Activated T-cell treated with anti-CD3 and anti-CD28 coated beads, Interleukin-2, amount 50 U/mL, for 1 hour (primary cell): Measurements from ENCODE around the gene KRT2.

Source experiments
- DNase-seq: peaks from one replicate; pipeline ENCODE4 v3.0.0-alpha.2; 2020

KRT2 gene

GRCh38 chr12:52662918-52663229 lies 10.9 kb upstream of the KRT2 start:
- no peak for DNase-seq

DNA sequence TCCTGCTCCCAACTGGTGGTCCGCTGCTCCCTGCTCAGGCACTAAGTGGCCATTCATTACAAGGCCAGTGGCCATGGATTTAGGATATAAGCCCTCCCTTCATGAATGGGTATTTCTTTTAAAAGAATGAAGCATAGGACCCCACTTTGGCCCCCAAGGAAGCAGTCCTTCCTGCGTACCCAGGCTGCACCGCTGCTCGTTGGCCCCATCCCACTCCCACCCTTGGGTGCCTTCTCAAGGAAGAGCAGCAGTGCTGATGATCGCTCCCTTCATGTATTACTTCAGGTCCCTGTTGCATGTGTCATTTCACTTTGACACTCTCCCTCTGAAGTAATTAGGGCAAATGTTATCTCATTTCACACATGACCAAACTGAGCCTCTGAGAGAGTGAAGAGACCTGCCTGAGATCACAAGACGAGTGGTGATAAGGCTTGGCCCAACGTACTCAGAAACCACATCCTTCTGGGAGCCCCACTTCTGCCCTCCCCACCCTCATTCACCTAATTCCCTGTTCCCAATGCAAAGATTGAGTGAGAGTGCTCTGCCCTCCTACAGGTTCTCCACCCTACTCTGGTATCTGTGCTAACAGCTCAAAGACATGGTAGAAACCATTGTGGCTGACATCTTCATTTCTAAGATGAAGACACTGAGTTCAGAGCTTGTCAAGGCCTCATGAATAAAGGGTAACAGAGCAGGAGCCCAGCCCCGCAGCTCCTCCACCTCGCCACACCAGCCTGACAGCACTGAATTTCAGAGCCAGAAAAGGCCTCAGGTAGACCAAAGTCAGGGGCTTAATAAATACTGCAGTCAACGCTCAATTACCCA lies 10.3 kb upstream of the KRT2 start:
- DNase-seq, result no peak

DNA sequence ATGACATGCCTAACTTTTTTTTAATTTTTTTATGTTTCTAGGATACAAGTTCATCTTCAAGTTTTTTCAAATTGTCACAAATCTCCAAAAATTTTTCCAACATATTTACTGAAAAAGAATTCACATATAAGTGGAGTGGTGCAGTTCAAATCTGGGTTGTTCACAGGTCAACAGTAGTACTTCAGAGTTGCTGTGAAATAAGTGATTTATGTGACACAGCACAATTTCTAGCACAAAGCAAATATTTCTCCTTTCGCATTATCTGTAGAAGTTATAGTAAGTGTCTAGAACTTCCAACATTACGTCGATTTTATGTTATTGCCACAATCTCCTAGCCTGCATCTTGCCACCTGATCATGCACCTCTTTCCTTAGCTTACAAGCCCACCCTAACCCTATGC lies 9.7 kb upstream of the KRT2 start:
- DNase-seq, result no peak

- DNase-seq, result no peak
Observed at GRCh38 chr12:52660934-52661499, 9.0 kb upstream of the KRT2 start.

- no peak for DNase-seq
Observed at GRCh38 chr12:52659951-52660350, 7.9 kb upstream of the KRT2 start.

DNA sequence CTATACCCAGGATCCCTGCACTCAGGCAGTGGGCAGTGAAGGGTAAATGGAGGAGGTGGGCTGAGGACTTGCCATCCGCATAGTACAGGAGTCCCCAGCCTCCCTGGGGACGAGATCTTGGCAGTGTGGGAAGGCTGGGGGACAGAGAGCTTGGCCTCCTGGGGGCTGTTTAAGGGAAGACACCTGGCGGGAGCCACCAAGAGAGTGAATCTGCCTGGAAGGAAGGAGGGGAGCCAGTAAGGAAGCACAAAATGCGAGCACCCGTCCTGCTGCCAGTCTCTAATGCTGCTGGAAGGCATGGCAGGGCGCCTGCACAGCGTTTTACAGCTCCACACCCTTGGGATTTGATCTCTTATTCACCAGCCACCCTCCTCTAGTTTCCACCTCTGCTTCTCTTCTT lies 7.4 kb upstream of the KRT2 start:
- DNase-seq, result no peak

DNA sequence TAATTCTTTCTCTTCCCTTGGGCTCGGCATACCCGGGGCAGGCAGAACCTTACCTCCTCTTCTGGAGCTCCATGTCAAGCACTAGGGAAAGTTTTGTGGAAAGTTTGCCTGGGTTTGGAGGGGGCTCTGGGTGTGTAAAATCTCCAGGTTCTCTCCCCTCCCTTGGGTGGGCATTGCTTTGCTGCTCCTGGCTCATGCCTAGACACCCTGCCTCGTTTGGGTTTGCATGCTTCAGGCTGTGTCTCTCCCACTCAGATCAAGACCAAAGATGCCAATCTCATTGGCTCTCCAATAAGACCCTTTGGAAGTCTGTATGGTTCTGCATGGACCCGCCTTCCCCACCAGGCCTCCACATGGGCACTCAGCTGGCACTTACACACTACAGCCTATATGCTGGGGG lies 6.2 kb upstream of the KRT2 start:
- no peak for DNase-seq

- DNase-seq, result no peak
Observed at GRCh38 chr12:52657250-52657902, 5.4 kb upstream of the KRT2 start.

- no peak for DNase-seq
Observed at GRCh38 chr12:52656616-52657015, 4.6 kb upstream of the KRT2 start.

GRCh38 chr12:52655720-52656124 lies 3.7 kb upstream of the KRT2 start:
- DNase-seq, result no peak

DNA sequence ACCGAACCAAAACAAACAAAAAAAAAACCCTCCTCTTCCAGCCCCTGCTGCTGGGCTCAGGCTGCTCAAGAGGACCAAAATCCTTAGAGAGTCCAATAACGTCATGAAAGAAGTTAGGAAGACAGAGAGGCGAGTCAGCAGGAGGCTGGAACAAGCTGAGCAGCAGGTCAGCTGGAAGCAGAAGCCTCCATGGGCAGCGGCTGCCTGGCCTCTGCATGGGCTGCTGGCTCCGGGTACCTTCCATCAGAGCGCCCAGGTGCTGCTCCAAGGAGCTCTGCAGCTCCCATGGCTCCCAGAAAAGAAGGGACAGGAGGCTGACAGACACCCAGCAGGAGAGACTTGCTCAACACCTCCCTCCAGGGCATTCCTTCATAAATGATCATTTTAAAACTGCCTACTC lies 3.2 kb upstream of the KRT2 start:
- no peak for DNase-seq

DNA sequence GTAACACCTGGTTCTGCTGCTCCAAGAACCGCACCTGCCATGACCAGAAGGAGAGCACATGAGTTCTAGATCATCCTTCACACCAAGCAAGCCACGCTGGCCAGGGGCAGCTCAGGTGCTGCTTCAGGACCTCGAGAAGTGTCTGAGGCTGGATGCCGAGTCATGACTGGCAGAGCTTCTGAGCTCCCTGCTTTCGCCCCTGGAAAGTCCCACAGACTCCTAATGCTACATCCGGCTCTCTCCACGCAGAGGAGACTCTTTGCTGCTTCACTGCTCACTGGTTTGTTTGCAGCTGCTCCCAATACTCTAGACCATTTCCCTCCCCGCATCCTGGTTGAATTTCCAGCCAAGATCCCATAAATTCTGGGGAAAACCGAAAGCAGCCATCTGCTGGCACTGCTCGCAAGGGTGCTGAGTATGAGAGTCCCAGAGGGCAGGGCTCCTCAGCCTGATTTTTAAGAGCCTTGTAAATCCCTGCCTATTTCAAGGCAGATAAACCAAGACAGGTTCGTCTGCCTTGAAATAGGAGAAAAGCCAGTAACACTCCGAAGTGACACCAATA lies 1.4 kb downstream of the KRT2 start:
- DNase-seq, result no peak

DNA sequence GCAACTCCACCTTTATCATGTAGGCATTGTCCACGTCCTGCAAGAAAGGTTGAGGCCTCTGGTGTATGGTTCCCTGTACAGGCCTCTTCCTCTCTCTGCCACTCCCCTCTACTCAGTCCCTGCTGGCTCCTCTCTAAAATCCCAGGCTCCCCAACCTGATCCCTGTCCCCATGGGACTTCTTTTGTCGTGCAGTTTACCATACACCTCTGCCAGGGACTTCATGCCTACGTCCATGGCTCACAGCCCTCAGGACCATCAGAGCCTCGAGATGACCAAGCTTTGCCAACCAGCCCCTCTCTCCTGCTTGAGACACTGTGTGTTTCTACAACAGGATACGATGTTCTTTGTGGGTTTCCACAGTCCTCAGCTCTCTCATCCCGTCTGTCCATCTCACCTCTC lies 2.9 kb downstream of the KRT2 start:
- DNase-seq, result no peak

DNA sequence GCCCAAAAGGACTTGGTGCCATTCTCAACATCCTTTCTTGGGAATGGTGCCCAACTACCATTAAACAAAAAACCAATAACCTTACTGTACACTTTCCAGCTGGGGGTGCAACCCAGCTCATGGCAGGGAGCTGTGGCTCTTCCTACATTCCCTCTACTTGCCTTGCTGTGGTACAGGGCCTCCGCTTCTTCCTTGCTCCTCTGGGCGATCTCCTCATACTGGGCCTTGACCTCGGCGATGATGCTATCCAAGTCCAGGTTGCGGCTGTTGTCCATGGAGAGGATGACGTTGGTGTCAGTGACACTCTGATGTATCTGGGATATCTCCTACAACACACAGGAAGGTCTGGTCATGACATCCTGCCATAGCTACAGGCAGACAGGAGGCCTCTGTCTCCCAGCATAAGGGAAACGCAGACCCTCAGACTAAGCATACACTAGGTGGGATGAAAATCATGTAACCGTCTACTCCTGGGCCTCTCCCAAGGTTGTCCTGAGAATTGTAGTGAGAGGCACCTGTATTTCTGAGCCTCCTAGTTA lies 3.9 kb downstream of the KRT2 start:
- no peak for DNase-seq

GRCh38 chr12:52647601-52648000 lies 4.4 kb downstream of the KRT2 start:
- DNase-seq, result no peak

- DNase-seq, result no peak
Observed at GRCh38 chr12:52646613-52647012, 5.4 kb downstream of the KRT2 start.

DNA sequence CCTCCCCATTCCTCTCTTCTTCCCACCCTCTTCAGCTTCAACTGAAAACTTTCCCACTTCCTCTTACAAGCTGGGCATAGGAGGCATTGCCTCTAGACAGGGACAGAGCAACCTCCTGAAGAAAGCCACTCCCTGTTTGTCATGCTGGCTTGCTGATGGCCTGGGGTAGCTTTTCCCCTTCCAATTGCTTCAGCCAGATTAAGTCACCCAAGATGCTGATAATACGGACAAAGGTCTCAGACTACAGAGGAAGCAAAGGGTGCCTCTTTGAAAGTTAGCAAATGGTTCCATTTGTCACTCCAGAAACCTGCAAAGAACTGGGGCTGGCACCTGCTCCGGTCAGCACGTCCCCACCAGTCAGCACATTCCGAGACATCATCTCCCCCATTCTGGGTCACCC lies 6.0 kb downstream of the KRT2 start:
- no peak for DNase-seq

GRCh38 chr12:52645120-52645761 lies 6.8 kb downstream of the KRT2 start:
- DNase-seq, result peak; percentile 44

GRCh38 chr12:52644078-52644415 lies 8.0 kb downstream of the KRT2 start:
- DNase-seq, result no peak

DNA sequence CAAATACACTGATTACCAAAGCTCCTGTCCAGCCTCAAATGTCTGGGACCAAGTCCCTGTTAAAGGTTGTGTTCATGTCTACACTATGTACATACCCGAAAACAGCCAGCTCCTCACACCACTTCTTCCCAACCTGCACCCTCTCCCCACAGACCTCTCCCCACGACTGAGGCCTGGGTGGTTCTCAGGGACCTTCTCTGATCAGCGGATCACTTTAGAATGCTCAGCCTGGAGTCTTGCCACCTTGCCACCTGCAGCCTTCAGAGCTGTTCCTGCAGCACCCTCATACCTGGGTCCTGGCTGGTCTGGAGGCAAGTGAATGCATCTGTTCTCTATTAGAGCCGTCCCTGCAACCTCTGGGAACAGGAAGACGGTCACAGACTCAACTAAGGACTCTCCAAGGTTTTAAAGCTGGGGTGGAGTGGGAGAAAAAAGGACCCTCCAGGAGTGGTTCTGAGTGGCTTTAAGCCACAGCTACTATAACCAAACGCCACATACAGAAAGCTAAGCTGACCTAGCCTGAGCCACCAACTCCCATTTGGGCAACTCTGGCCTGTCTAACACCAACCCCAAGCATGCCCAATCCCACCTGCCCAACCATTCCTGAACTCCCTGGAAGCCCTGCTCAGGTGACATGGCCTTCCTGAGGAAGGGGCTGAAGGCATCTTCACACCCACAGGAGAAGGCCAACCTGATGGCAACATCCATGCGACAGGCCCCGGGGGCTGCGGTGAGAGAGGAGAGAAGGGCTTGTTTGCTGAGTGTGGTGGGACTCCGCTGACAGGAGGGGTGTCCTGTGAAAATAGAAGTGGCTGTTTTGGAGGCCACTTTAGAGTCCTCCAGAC lies 8.6 kb downstream of the KRT2 start:
- no peak for DNase-seq

DNA sequence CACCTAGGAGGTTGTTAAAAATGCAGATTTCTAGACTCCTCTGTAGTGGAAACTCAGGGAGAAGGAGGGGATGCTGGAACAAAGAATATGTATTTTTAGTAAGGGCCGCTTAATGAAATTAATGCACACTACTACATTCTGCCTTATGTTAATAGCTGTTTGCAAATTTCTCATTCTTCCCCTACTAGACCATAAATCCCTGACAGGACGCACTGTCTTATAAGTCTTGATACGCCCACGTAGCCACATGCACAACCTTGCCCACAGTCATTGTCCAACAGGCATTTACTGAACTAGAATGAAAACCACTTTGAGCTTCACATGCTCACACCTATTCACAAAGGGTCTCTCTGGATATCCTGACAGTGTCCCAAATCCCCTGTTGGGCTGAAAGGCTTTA lies 10.5 kb downstream of the KRT2 start:
- DNase-seq, result no peak

DNA sequence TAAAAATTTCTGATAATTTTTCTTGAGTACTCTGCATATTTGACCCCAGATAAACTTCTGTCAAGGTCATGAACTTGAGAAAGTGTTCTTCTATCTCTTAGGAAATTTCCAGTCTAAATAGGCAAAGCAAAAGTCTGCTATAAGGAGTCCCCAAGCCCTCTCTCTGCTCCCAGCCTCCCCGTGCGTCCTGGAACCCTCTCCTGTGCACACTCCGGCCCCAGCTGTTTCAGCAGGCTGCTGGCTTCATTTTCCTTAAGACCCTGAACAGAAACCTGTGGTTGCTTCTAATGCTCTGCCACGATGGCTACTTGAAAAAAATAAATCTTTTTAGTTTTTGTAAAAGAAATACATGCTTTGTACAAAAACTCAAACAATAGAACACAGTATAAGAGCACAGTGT lies 14.7 kb downstream of the KRT2 start:
- no peak for DNase-seq
